GM12878 (cell line): ENCODE data around the gene MATN1. TPM values are rescaled to one million over a fixed set of nuclear protein-coding genes. Genes with fewer than 3 reads are reported as not detected.

Experiments
- ATAC-seq: fragments of 200-7000 bp; cut with Tn5 transposase; 3 replicates; pipeline ENCODE4 v1.9.1; 2020; ENCODE audit warnings: mild to moderate bottlenecking, moderate library complexity
- BruUV-seq: library from RNA; stranded (reverse); fragments of 400-500 nt; replicated peaks from 2 replicates; lab custom pipeline; 2021; lab: Mats Ljungman, UMichigan
- CTCF ChIA-PET: fragments of 300-600 bp; sonication (Branson Sonifier 250); formaldehyde crosslinking; extraction: SDS; loops from one replicate; lab custom pipeline; 2021; ENCODE audit warnings: inconsistent platforms; lab: Yijun Ruan, JAX
- POLR2A ChIA-PET: fragments of 350-600 bp; formaldehyde crosslinking; extraction: SDS; loops from one replicate; lab custom pipeline; 2021; ENCODE audit warnings: inconsistent platforms; lab: Charles Lee
- RAD21 ChIA-PET: fragments of 300-600 bp; sonication (Branson Sonifier 250); formaldehyde crosslinking; loops from one replicate; lab custom pipeline; 2023; ENCODE audit warnings: antibody characterized with exemption; ENCODE audit not compliant: unreplicated experiment; lab: Charles Lee
- SMC1A ChIA-PET: fragments of 300-600 bp; sonication (Branson Sonifier 250); formaldehyde crosslinking; loops from one replicate; lab custom pipeline; 2023; ENCODE audit not compliant: unreplicated experiment, uncharacterized antibody; lab: Charles Lee
- DNase-seq: peaks from one replicate; pipeline ENCODE4 v3.0.0-alpha.2; 2011; ENCODE audit warnings: low read depth, low spot score
- FAIRE-seq: peaks from 3 replicates; lab custom pipeline; 2011; peaks lifted over from hg19 to GRCh38; lab: Jason Lieb, UNC
- H2AFZ ChIP-seq: 2 replicates; pipeline ENCODE4 v1.6.0; 2011; ENCODE audit warnings: low read depth, low read length, control low read depth; ENCODE audit not compliant: control insufficient read depth
- H3K27ac ChIP-seq: 2 replicates; pipeline ENCODE4 v1.5.1; 2011; ENCODE audit warnings: control low read depth; ENCODE audit not compliant: control insufficient read depth, insufficient read depth
- H3K27me3 ChIP-seq, 2 experiments: replicated peaks in 1 of 2; 2 replicates each; pipeline versions ENCODE4 v1.6.0 to v1.6.1; 2011; ENCODE audit warnings: low read length in 1 of 2; ENCODE audit not compliant: control insufficient read depth in 2 of 2, insufficient read depth in 2 of 2
- H3K36me3 ChIP-seq, 2 experiments: 2 replicates each; pipeline ENCODE4 v1.5.1; 2011; ENCODE audit warnings: low read length in 1 of 2; ENCODE audit not compliant: control insufficient read depth in 2 of 2, insufficient read depth in 2 of 2
- H3K4me1 ChIP-seq: 2 replicates; pipeline ENCODE4 v1.6.1; 2011; ENCODE audit warnings: mild to moderate bottlenecking, low read length, moderate library complexity, mixed read lengths; ENCODE audit not compliant: control insufficient read depth, insufficient read depth
- H3K4me2 ChIP-seq: 2 replicates; pipeline ENCODE4 v1.6.0; 2011; ENCODE audit warnings: control low read depth; ENCODE audit not compliant: control insufficient read depth, insufficient read depth
- H3K4me3 ChIP-seq: fragments of 200-600 bp; sonication (generic); 2 replicates; pipeline ENCODE4 v1.5.1; 2016
- H3K79me2 ChIP-seq: 2 replicates; pipeline ENCODE4 v1.6.0; 2011; ENCODE audit warnings: low read length; ENCODE audit not compliant: control insufficient read depth, insufficient read depth
- H3K9ac ChIP-seq: 2 replicates; pipeline ENCODE4 v1.8.0; 2011; ENCODE audit warnings: low read length, control low read depth, mixed read lengths; ENCODE audit not compliant: control insufficient read depth, insufficient read depth
- H3K9me3 ChIP-seq: replicated peaks from 3 replicates; pipeline ENCODE4 v1.5.1; 2011; ENCODE audit warnings: mild to moderate bottlenecking, low read length; ENCODE audit not compliant: control insufficient read depth, insufficient read depth
- H4K20me1 ChIP-seq: 2 replicates; pipeline ENCODE4 v1.6.0; 2011; ENCODE audit not compliant: control insufficient read depth, insufficient read depth
- BACH1 ChIP-seq: fragments of 450-650 bp; IDR thresholded peaks from 2 replicates; pipeline ENCODE4 v1.6.1; 2017; ENCODE audit warnings: mild to moderate bottlenecking, borderline replicate concordance
- BHLHE40 ChIP-seq, 2 experiments: fragments of 450-650 bp in 1 of 2; IDR thresholded peaks; 2 replicates each; pipeline ENCODE4 v1.6.1; 2011 to 2017; ENCODE audit warnings: low read depth in 2 of 2, borderline replicate concordance in 1 of 2, improper control_type of control experiment in 1 of 2, low read length in 1 of 2, mild to moderate bottlenecking in 1 of 2
- CEBPB ChIP-seq, 2 experiments: fragments of 150-350 bp in 1 of 2; IDR thresholded peaks; 2 replicates each; pipeline ENCODE4 v1.6.1; 2012 to 2014; ENCODE audit warnings: low read depth in 2 of 2, low read length in 2 of 2, borderline replicate concordance in 1 of 2, inconsistent platforms in 1 of 2
- ETV6 ChIP-seq, 2 experiments: fragments of 450-650 bp in 1 of 2; IDR thresholded peaks in 1 of 2; conservative IDR thresholded peaks in 1 of 2; 2 replicates each; pipeline ENCODE4 v1.6.1; 2014; ENCODE audit warnings: antibody characterized with exemption in 1 of 2, borderline replicate concordance in 1 of 2, low read depth in 1 of 2, mild to moderate bottlenecking in 1 of 2, moderate library complexity in 1 of 2
- GABPA ChIP-seq: IDR thresholded peaks from 2 replicates; pipeline ENCODE4 v1.6.1; 2014; ENCODE audit warnings: antibody characterized with exemption, low read depth, mild to moderate bottlenecking, inconsistent platforms
- HCFC1 ChIP-seq: fragments of 150-350 bp; IDR thresholded peaks from 2 replicates; pipeline ENCODE4 v1.6.1; 2014; ENCODE audit warnings: low read length
- IKZF2 ChIP-seq, 2 experiments: fragments of 450-650 bp; IDR thresholded peaks; 2 replicates each; pipeline ENCODE4 v1.6.1; 2017; ENCODE audit warnings: mild to moderate bottlenecking in 2 of 2, moderate library complexity in 2 of 2
- KDM1A ChIP-seq: fragments of 200-600 bp; sonication (generic); IDR thresholded peaks from 2 replicates; pipeline ENCODE4 v1.6.1; 2016; ENCODE audit warnings: borderline replicate concordance
- MEF2A ChIP-seq: IDR thresholded peaks from 2 replicates; pipeline ENCODE4 v1.6.1; 2011; ENCODE audit warnings: low read depth, mild to moderate bottlenecking, low read length, moderate library complexity; ENCODE audit not compliant: insufficient read depth
- MEF2B ChIP-seq: fragments of 450-650 bp; IDR thresholded peaks from 2 replicates; pipeline ENCODE4 v1.6.1; 2018; ENCODE audit warnings: mild to moderate bottlenecking, moderate library complexity; ENCODE audit not compliant: partially characterized antibody, poor library complexity, severe bottlenecking
- MTA3 ChIP-seq: IDR thresholded peaks from 2 replicates; pipeline ENCODE4 v1.6.1; 2012; ENCODE audit warnings: low read length, inconsistent platforms, borderline replicate concordance
- PAX8 ChIP-seq: fragments of 450-650 bp; IDR thresholded peaks from 2 replicates; pipeline ENCODE4 v1.6.1; 2017; ENCODE audit warnings: mild to moderate bottlenecking, moderate library complexity
- POU2F2 ChIP-seq: IDR thresholded peaks from 3 replicates; pipeline ENCODE4 v1.6.1; 2011; ENCODE audit warnings: low read depth, mild to moderate bottlenecking, low read length, borderline replicate concordance
- TAF1 ChIP-seq: IDR thresholded peaks from 2 replicates; pipeline ENCODE4 v1.6.1; 2011; ENCODE audit warnings: mild to moderate bottlenecking, low read depth, low read length, borderline replicate concordance
- TCF12 ChIP-seq: IDR thresholded peaks from 2 replicates; pipeline ENCODE4 v1.6.1; 2011; ENCODE audit warnings: low read depth, mild to moderate bottlenecking, low read length
- USF2 ChIP-seq: IDR thresholded peaks from 2 replicates; pipeline ENCODE4 v1.6.1; 2011; ENCODE audit warnings: low read depth, low read length, improper control_type of control experiment, borderline replicate concordance
- YY1 ChIP-seq: IDR thresholded peaks from 2 replicates; pipeline ENCODE4 v1.6.1; 2011; ENCODE audit warnings: low read depth, mild to moderate bottlenecking, low read length
- ZBED1 ChIP-seq: IDR thresholded peaks from 2 replicates; pipeline ENCODE4 v1.6.1; 2016; ENCODE audit warnings: borderline replicate concordance
- WGBS: methylation state at CpG from one replicate; pipeline ENCODE4 v1.1.6; 2016; ENCODE audit warnings: low lambda C conversion rate; ENCODE audit not compliant: insufficient replicate concordance, insufficient coverage; ENCODE audit errors: missing lambda C conversion rate; 5-methylcytosine and 5-hydroxymethylcytosine counted together
- in situ Hi-C: fragments of 300-500 bp; cut with MboI; formaldehyde crosslinking; loops from 9 replicates; pipeline ENCODE4 v1.14.3; 2018; ENCODE audit warnings: mixed read lengths
- intact Hi-C: fragments of 100-400 bp; cut with micrococcal nuclease; formaldehyde crosslinking; loops from one replicate; pipeline ENCODE4 v1.14.2; 2022; ENCODE audit not compliant: unreplicated experiment
- polyA plus RNA-seq, 11 experiments: library from polyadenylated mRNA; depleted of rRNA in 4 of 11; unstranded in 6 of 11; stranded (reverse) in 5 of 11; fragments of >200 nt; fragmentation: Nextera tagmentation in 4 of 11; fragmentation: Illumina TruSeq in 1 of 11; extraction: Ambion mirVana in 4 of 11; extraction: Trizol in 1 of 11; gene quantifications; 1 replicate in 1 of 11; 2 replicates in 10 of 11; pipeline versions ENCODE4 v1.2.1 to v1.2.3, GENCODE V29; 2011 to 2016; ENCODE audit warnings: inconsistent platforms in 2 of 11, missing spikeins in 2 of 11, low read depth in 1 of 11
- total RNA-seq, 4 experiments: library from RNA; depleted of rRNA in 3 of 4; stranded (reverse); fragments of >200 nt in 3 of 4; fragmentation: Illumina TruSeq in 1 of 4; extraction: Trizol in 1 of 4; gene quantifications; 2 replicates each; pipeline versions ENCODE4 v1.2.1 to v1.2.3, GENCODE V29; 2013 to 2021
- TF ChIP-seq, protein P1 (sequence below): fragments of 450-650 bp; IDR thresholded peaks from 2 replicates; pipeline ENCODE4 v1.6.1; 2016; ENCODE audit warnings: mild to moderate bottlenecking

MATN1 gene
- total and polyA plus RNA-seq, 10 of the 15 experiments (the other 5 are each of a cell fraction or from before 2014, with no cell fraction given) = 0.04 to 0.50 (median 0.10) TPM; not detected in 1

DNA sequence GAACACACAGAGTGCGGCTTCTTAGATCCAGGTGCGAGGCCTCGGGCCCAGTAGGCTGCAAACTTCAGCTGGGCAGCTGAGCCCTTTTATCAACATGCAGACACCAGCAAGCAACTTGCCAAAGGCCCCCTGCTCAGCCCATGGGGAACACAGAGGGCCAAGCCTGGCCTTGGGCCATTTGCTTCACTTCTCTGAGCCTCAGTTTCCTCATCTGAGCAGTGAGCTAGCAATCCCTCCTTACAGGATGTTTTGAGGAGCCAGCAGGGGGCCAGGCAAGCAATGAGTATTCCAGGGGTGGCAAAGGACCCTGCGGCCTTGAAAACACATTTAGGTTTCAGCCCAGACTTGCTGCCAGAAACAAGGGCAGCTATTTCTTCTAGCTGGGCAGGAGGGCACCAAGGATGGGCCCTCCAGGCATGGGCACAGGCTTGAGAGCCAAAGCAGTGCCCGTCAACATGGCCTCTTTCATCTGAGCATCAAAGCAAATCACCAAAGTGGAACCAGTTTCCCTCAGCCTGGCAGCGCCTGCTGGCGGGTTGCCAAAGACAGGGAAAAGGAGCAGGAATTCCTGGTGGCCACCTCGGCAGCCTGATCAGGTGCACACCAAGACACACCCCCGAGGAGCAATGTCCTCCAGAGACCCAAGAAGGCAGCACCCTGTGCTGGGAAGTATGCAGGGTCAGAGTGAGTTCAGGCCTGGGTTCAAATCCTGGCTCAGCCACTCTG is 1.4 kb downstream of the MATN1 start:
- Histone ChIP-seq H4K20me1 (no peaks in the 10 kb centered on the region), H3K4me1 (peaks cover 13% of the 10 kb centered on the region), H2AFZ (no peak overlapping the region), H3K4me2 (no peak overlapping the region), H3K79me2 (peaks cover 5% of the 10 kb centered on the region), H3K9ac (no peak overlapping the region), H3K4me3 (no peak overlapping the region), H3K9me3 (no peaks in the 10 kb centered on the region), H3K36me3 (no peaks in the 10 kb centered on the region), H3K27me3 (no peaks in the 10 kb centered on the region), H3K27ac (no peak overlapping the region)
- RAD21 ChIA-PET = interaction anchor here (1.1 to 15.6 kb wide), 4 partner anchors 8 to 59 kb away, joined by 3 to 538 read pairs (median 110); partner anchors contain the start of gene LAPTM5
- DNase-seq (no peak), FAIRE-seq (no peak), ATAC-seq (no peak)
- in situ Hi-C loops (loop anchor here (10.0 kb wide), 1 partner anchor 53 kb away; no protein-coding TSS in a partner anchor), intact Hi-C loops (no loop called here)
- 66% methylated on average over 9 of the region's 9 CpGs for WGBS
- BruUV-seq = no TSS peak
- SMC1A ChIA-PET = interaction anchor here (12.7 to 21.5 kb wide), 2 partner anchors 30 to 58 kb away, joined by 427 to 556 read pairs; partner anchors contain the start of gene LAPTM5
- POLR2A ChIA-PET = interaction anchor here (4.3 to 4.4 kb wide), 2 partner anchors 23 to 57 kb away, joined by 48 to 79 read pairs; no protein-coding TSS in a partner anchor
- CTCF ChIA-PET = interaction anchor here (1.4 to 4.9 kb wide), 9 partner anchors 8 to 207 kb away, joined by 3 to 516 read pairs (median 64); no protein-coding TSS in a partner anchor
- TF ChIP-seq PAX8 = no peak
- no peak for TF ChIP-seq USF2
- TF ChIP-seq TAF1 = no peak
- no peak for TF ChIP-seq BACH1
- no peak for TF ChIP-seq YY1
- no peak for TF ChIP-seq KDM1A
- TF ChIP-seq CEBPB (IDR thresholded peaks at IDR 0.05; ENCODE audit: borderline replicate concordance in 1 of 2, low read depth in 2 of 2, low read length in 2 of 2) = no peak
- TF ChIP-seq GABPA = no peak
- no peak for TF ChIP-seq IKZF2 (IDR thresholded peaks at IDR 0.05)
- TF ChIP-seq MEF2B = no peak
- no peak for TF ChIP-seq HCFC1
- TF ChIP-seq MEF2A = no peak
- TF ChIP-seq ETV6 (conservative IDR thresholded peaks at IDR 0.05 in 1 of 2, IDR thresholded peaks at IDR 0.05 in 1 of 2; ENCODE audit: borderline replicate concordance in 1 of 2, low read depth in 1 of 2) = no peak
- TF ChIP-seq BHLHE40 (IDR thresholded peaks at IDR 0.05; ENCODE audit: borderline replicate concordance in 1 of 2, low read depth in 2 of 2, low read length in 1 of 2) = no peak
- TF ChIP-seq TCF12 = no peak
- no peak for TF ChIP-seq MTA3
- TF ChIP-seq POU2F2 = no peak
- TF ChIP-seq, protein P1, sequence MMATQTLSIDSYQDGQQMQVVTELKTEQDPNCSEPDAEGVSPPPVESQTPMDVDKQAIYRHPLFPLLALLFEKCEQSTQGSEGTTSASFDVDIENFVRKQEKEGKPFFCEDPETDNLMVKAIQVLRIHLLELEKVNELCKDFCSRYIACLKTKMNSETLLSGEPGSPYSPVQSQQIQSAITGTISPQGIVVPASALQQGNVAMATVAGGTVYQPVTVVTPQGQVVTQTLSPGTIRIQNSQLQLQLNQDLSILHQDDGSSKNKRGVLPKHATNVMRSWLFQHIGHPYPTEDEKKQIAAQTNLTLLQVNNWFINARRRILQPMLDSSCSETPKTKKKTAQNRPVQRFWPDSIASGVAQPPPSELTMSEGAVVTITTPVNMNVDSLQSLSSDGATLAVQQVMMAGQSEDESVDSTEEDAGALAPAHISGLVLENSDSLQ = no peak
- TF ChIP-seq ZBED1 = no peak
